Eye (tissue), 1 donor: ENCODE measurements around the gene CHD9.
A peak's percentile ranks its signal among the peaks of the same experiment; 100 is the strongest.
"Not testable (repeated sequence)": the region's sequence is repeated elsewhere in the genome, so short reads cannot be mapped to it uniquely, and the experiment has no call there.

ENCODE experiments used
- DNase-seq: peaks from one replicate; pipeline ENCODE4 v3.0.0-alpha.2; 2015

The CHD9 gene

DNA sequence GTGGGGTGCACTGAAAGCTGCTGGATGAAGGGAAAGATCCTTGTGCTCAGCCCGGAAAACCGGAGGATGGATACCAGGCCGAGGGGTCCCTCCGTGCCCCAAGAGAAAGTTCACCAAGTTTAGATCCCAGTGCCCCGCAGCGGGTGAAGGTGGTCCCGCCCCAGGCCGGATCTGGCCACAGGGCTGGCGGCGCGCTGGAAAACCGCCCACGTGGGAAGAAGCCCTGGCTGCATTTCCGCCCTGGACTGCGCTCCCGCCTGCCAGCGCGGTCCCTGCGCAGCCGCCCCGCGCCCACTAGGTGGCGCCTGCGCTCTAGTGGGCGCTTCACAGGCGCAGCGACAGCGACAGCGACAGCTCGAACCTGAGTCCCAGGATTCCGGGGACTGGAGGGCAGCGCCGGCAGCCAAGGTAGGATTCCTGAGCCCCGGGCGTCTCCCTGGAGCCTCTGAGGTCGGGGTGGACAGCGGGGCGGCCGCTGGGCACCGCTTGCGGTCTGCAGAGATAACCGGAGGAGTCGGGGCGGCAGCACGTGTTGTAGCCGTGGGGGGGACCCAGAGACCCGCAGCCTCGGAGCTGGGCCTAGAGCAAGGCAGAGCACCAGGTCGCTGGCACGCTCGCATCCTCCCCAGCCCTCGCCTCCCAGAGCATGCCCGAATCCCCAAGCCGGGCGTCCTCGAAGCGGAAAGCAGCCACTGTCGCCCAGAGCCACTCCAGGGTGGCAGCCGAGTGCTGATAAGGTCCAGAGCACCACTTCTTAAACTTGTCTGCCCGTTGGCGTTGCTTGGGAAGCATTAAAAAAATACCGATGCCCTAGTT lies at the start of gene CHD9:
Gene CHD9 (plus strand): TSS at position 322 of the 816 bp plus-strand sequence. CDS start 101,099 bp downstream, outside the sequence.
- peak; percentile 95 for DNase-seq

DNA sequence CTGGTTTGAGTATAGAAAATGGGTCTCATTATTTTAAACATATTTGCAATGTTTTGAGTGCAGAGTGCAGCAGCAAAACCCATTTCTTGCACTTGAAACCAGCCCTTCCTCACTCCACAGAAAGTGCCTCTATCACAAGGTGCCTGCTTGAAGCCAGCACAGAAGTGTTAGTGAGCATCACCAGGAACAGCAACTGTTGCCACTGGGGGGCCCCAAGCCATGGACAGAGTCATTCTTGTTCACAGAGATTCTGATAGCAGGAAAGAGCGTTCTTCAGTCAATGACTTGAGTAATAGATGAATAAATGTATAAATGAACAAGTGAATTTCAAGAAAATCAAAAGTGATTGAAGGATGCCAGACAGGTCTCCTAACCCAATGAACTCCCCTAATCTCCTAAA lies 47.7 kb upstream of the CHD9 start:
- DNase-seq: no peak

GRCh38 chr16:53014287-53014686 lies 40.5 kb upstream of the CHD9 start:
- DNase-seq: no peak

DNA sequence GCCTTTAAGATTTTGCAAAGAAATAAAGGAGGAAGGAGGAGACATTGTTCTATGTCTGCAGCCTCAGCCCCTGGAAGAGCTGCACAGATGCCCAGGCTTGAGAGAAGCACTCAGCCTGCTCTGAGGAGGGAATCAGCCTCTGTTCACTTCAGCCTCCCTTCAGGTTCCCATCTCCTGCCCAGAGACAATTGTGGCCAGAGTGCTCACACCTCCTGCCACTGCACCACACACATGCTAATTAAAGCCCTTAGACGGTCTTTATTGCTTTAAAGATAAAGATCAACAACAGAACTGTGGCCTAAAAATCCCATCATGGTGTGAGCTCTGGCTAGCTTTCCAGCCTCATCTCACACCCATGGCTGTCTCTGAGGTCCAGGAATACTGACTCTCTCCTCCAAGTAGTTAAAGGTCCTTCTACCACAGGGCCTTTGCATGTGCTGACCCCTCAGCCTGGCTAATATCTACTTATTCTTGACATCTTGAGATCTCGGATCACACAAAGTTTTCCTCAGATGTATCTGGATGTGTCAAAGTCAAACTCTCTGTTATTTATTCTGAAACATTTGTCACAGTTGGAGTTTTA lies 35.9 kb upstream of the CHD9 start:
- DNase-seq: no peak

- peak; percentile 85 for DNase-seq
Measured at GRCh38 chr16:53022374-53022773, 32.4 kb upstream of the CHD9 start.

DNA sequence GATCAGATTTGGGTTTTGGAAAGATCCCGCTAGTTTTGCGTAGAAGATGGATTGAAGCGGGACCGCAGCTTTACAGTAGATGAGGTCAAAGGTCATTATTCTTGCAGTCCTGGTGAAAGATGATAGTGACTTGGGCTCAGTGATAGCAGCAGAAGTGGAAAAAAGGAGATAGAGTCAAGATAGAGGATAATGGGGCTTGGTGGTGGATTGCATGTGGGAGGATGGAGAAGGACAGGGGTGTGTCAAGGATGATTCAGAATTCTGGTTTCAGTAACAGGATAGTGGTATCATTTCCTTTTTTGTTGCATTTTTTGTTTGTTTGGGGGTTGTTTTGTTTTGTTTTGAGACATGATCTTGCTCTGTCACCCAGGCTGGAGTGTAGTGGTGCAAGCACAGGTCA lies 30.7 kb upstream of the CHD9 start:
- DNase-seq: no peak

GRCh38 chr16:53029971-53030370 lies 24.8 kb upstream of the CHD9 start:
- DNase-seq: no peak

GRCh38 chr16:53031323-53031942 lies 23.4 kb upstream of the CHD9 start:
- no peak for DNase-seq

DNA sequence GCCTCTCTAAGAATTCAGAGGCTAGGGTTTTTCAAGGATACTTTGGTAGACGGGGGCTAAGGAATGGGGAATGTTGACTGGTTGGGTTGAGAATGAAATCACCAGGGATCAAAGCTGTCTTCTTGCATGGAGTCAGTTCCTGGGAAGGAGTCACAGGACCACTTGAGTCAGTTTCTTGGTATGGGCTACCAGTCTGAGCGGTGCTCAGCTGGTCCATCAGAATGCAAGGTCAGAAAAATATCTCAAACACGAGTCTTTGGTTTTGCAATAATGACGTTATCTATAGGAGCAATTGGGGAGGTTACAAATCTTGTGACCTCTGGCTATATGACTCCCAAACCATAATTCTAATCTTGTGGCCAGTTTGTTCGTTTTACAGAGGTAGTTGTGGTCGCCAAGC lies 20.5 kb upstream of the CHD9 start:
- DNase-seq: no peak

- DNase-seq: no peak
Measured at GRCh38 chr16:53035176-53035942, 19.4 kb upstream of the CHD9 start.

DNA sequence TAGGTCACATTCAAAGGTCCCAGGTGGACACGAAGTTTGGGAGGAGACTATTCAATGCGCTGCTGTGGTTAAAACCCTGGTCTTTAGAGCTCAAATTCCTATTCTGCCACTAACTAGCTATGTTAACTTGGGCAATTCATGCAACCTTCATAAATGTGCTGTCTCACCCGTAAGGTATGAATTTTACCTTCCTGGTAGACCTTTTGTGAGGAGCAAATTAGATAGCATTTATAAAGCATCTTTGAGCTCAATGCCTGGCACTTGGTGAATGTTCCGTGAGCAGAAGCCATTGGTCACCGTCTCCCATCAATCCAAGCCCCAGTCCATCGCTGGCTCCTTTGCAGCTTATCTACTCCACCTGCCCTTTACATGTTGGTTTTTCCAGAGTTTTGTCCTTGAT lies 18.7 kb upstream of the CHD9 start:
- DNase-seq: no peak

DNA sequence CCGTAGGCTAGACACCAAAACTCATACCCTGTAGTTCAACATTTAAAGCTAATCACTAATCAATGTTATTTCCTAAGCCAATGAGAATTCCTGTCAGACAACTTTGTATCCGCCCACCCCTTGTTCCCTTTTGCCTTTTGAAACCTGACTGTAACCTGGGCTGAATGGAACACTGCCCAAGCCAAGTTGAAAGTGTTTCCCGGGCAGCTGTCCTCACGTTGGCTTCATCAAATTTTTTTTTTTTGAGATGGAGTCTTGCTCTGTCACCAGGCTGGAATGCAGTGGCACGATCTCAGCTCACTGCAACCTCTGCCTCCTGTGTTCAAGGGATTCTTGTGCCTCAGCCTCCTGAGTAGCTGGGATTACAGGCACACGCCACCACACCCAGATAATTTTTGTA lies 18.1 kb upstream of the CHD9 start:
- DNase-seq: not testable (repeated sequence)

GRCh38 chr16:53040788-53041187 lies 14.0 kb upstream of the CHD9 start:
- DNase-seq: no peak

- peak; percentile 78 for DNase-seq
Measured at GRCh38 chr16:53041320-53042051, 13.3 kb upstream of the CHD9 start.

DNA sequence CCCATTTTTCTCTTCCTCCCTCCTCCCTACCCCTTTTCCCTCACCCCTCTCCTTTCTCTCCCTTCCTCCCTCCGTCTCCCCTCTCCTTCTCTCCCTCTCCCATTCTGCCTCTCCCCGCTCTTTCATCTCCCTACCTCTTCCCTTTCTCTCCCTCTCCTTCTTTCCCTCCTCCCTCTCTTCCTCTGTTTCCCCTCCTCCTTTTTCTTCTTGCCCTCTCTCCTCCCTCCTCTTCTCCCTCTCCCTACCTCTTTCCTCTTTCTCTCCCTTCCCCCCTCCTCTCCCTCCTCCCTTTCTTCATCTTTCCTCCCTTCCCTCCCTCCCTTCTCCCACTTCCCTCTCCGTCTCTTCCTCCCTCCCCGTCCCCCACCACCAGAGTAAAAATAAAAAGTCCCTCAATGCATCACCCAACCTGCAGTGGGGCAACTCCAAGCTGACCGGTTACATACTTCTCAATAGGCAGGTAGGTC lies 12.5 kb upstream of the CHD9 start:
- no peak for DNase-seq

DNA sequence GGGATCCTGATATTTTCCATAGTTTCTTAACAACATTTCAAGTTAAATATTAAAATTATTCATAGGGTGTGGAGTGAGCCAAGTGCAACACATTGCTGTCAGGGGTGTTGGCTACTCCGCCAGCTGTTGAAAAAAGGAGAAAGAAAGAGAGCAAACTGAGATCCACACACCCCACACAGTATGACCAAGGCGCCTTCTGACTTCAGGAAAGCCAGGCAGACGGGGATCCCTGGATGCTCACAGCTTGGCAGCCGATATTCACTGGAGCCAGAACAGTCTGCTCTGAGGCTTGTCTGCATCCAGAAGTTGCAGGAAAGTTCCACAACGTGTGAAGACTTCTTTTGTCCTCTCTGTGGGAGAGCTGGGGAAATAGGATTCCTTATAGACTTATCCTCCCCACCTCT lies 11.4 kb upstream of the CHD9 start:
- peak; percentile 53 for DNase-seq

- DNase-seq: no peak
Measured at GRCh38 chr16:53043986-53044601, 10.7 kb upstream of the CHD9 start.

GRCh38 chr16:53045341-53046220 lies 9.2 kb upstream of the CHD9 start:
- no peak for DNase-seq

- DNase-seq: not testable (repeated sequence)
Measured at GRCh38 chr16:53047515-53047914, 7.3 kb upstream of the CHD9 start.

DNA sequence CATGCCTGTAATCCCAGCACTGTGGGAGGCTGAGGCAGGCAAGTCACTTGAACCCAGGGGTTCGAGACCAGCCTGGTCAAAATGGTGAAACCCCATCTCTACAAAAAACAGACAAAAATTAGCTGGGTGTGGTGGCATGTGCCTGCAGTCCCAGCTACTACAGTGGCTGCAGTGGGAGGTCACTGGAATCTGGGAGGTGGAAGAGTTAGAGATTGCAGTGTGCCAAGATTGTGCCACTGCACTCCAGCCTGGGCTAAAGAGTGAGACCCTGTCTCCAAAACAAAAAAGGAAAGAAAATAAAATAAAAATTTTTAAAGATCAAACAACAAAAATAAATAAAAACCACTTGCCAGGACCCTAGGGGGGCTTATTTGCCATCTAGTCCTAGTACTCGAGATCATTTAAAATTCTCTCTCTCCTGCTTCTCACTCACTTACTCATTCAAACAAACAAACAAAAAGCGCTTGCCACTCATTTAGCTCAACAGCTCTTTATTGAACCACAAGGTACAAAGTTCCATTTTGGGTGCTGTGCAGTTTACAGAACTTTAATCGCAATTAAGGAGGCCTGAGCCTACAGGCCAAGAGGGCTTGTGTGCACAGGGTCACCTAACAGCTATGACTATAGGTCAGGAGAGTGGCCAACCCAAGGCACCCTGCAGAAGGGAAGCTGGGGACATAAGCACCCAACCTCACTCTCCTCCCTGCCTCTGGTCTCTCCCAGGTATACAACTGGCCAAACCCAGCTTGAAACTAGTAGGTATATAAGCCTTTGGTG lies 6.5 kb upstream of the CHD9 start:
- DNase-seq: no peak
